Gastroesophageal sphincter (tissue), 3 donors: ENCODE data around the gene STAC2.

ENCODE experiments used
- CTCF ChIP-seq, 4 experiments: fragments of 200-600 bp in 2 of 4; fragments of 450-650 bp in 2 of 4; sonication (generic) in 1 of 4; IDR thresholded peaks; one replicate each; pipeline ENCODE4 v1.5.1; 2017 to 2019; ENCODE audit warnings: antibody characterized with exemption in 4 of 4, mild to moderate bottlenecking in 2 of 4, moderate library complexity in 2 of 4
- EP300 ChIP-seq: sonication (generic); formaldehyde crosslinking; IDR thresholded peaks from one replicate; pipeline ENCODE4 v1.6.1; 2017; ENCODE audit warnings: antibody characterized with exemption, mild to moderate bottlenecking
- POLR2A ChIP-seq, 2 donors: fragments of 450-650 bp; IDR thresholded peaks; one replicate each; pipeline ENCODE4 v1.6.1; 2017; ENCODE audit warnings: antibody characterized with exemption in 2 of 2, mild to moderate bottlenecking in 2 of 2, moderate library complexity in 1 of 2
- POLR2AphosphoS5 ChIP-seq: sonication (generic); formaldehyde crosslinking; IDR thresholded peaks from one replicate; pipeline ENCODE4 v1.6.1; 2017; ENCODE audit warnings: antibody characterized with exemption

- TF ChIP-seq CTCF (IDR thresholded peaks at IDR 0.05) (no peak), POLR2A (IDR thresholded peaks at IDR 0.05) (no peak), POLR2AphosphoS5 (no peak), EP300 (no peak)
These were observed 32.8 kb downstream of the STAC2 start for GRCh38 chr17:39192901-39193300.
